CD4-positive, alpha-beta T cell treated with Interferon alpha-2 for 1 hour (primary cell): ENCODE data around the gene UBE2D1.

ENCODE experiments used
- DNase-seq, 2 donors: peaks; one replicate each; pipeline ENCODE4 v3.0.0-alpha.2; 2020 to 2022

Gene UBE2D1

GRCh38 chr10:58334817-58335305 is at the start of gene UBE2D1:
Gene UBE2D1, plus strand, starts transcription at chr10:58335006. Its CDS starts 196 bp downstream, at chr10:58335202.
- DNase-seq = peak; percentile 84 to 86

- DNase-seq = peak; percentile 20 to 62
Observed at GRCh38 chr10:58291538-58292174, 43.1 kb upstream of the UBE2D1 start.

GRCh38 chr10:58293989-58294388 is 40.8 kb upstream of the UBE2D1 start:
- DNase-seq = no peak

GRCh38 chr10:58299580-58299979 is 35.2 kb upstream of the UBE2D1 start:
- DNase-seq = peak; percentile 54 to 58

- DNase-seq = no peak
Observed at GRCh38 chr10:58300676-58301075, 34.1 kb upstream of the UBE2D1 start.

- no peak for DNase-seq
Observed at GRCh38 chr10:58302254-58302653, 32.6 kb upstream of the UBE2D1 start.

GRCh38 chr10:58304099-58304633 is 30.6 kb upstream of the UBE2D1 start:
- DNase-seq = no peak

- no peak for DNase-seq
Observed at GRCh38 chr10:58305821-58306220, 29.0 kb upstream of the UBE2D1 start.

GRCh38 chr10:58307676-58308075 is 27.1 kb upstream of the UBE2D1 start:
- DNase-seq = no peak

- DNase-seq = no peak
Observed at GRCh38 chr10:58311026-58311425, 23.8 kb upstream of the UBE2D1 start.

- DNase-seq = no peak
Observed at GRCh38 chr10:58316874-58317273, 17.9 kb upstream of the UBE2D1 start.

GRCh38 chr10:58318346-58318745 is 16.5 kb upstream of the UBE2D1 start:
- no peak for DNase-seq

GRCh38 chr10:58319599-58319998 is 15.2 kb upstream of the UBE2D1 start:
- DNase-seq = no peak

- DNase-seq = no peak
Observed at GRCh38 chr10:58320351-58321049, 14.3 kb upstream of the UBE2D1 start.

GRCh38 chr10:58322072-58322834 is 12.6 kb upstream of the UBE2D1 start:
- peak; percentile 25 to 56 for DNase-seq

- DNase-seq = no peak
Observed at GRCh38 chr10:58322835-58323209, 12.0 kb upstream of the UBE2D1 start.

- DNase-seq = no peak
Observed at GRCh38 chr10:58326967-58327381, 7.8 kb upstream of the UBE2D1 start.

- DNase-seq = no peak
Observed at GRCh38 chr10:58328233-58328632, 6.6 kb upstream of the UBE2D1 start.

GRCh38 chr10:58330431-58330830 is 4.4 kb upstream of the UBE2D1 start:
- DNase-seq = no peak

- no peak for DNase-seq
Observed at GRCh38 chr10:58331646-58332045, 3.2 kb upstream of the UBE2D1 start.

- peak; percentile 2 to 15 for DNase-seq
Observed at GRCh38 chr10:58335306-58336005, 650 bp downstream of the UBE2D1 start.

GRCh38 chr10:58336242-58336641 is 1.4 kb downstream of the UBE2D1 start:
- DNase-seq = no peak

- no peak for DNase-seq
Observed at GRCh38 chr10:58341422-58341821, 6.6 kb downstream of the UBE2D1 start.
